GM19438 (cell line): ENCODE results near the gene RCN1.
A peak's percentile ranks its signal among the peaks of the same experiment; 100 is the strongest.
"Not testable (repeated sequence)": the region's sequence is repeated elsewhere in the genome, so short reads cannot be mapped to it uniquely, and the experiment has no call there.

Experiments used
- ATAC-seq: cut with Tn5 transposase; IDR thresholded peaks from one replicate; pipeline ENCODE4 v1.9.1; 2021; ENCODE audit warnings: low read depth; ENCODE audit not compliant: unreplicated experiment

RCN1 gene

DNA sequence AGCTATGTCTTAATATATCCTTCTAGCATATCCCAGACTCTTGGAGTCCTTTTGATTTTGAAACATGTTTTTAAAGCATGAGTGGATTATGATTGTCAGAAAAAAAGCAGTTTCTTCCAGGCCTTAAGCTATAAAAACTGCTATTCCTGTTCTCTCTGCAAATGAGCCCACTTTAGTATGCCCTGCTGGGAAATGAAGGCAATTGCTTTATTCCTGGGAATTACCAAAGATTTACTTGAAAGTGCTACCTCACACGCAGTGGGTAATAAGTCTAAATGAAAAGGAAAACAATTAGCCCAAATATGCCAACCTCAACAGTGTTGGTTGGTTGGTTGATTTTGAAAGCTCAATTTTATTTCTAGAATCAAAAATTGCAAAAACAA lies 17.2 kb upstream of the RCN1 start:
- no peak for ATAC-seq

DNA sequence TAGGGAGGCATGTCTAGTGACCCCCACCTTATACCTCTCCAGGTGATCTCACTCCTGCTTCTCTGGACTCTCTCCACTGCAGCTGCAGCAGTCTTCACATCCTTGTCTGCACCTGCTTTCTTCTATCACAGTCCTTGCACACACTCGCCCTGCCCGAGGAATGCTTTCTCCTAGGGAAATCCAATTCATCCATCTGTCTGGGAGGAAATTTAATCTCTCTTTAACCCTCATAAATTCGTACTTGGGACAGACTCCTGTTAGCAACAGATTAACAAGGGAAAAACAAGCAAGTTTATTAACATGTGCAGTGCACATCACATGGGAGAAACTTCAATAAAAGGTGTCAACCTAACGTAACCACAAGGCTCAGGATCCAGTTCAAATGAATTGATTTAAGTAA lies 11.3 kb upstream of the RCN1 start:
- no peak for ATAC-seq

DNA sequence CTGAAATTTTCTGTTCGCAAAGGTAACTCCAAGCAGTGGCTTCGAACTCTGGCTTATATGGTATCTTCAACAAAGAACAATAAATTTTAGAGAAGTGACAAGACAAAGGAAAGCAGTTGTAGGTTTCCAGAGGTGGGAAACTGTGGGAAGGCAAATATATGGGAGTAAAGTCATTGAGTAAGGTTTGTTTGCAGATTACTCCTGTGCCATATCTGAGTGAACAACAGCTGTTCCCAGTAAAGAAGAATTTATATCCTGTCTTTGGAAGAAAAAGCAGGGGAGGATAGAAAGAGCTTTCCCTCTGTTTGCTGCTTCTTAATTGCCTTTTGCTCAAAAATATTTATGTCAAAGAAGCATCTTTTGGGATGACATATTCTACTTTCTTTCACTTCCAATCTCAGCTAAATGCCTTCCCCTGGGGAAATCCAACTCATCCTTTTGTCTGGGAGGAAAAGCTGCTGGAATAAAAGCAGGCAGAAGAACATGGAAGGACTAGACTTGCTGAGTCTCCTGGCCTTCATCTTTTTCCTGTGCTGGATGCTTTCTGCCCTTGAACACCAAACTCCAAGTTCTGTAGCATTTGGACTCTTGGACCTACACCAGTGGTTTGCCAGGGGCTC lies 10.4 kb upstream of the RCN1 start:
- ATAC-seq: no peak

DNA sequence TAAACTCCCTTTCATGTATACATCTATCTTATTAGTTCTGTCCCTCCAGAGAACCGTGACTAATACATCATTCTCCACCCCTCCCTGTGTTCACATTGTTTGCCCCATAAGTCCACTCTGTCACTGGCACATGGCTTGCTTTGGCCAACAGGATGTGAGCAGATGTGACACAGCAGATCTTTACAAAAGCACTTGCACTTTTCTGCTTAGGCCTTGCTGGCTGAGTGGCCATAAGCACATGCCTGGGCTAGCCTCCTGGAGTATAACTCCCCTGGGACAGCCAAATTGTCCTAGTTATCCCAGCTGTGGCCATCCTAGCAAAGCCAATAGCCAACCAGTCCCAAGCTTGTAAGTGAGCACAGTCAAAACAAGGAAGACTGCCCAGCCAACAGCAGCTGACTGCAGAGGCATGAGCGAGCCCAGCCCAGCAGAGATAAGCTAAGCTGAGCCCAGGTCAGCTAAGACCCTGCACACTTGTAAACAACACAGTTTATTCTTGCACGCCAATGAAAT lies 9.7 kb upstream of the RCN1 start:
- ATAC-seq: no peak

DNA sequence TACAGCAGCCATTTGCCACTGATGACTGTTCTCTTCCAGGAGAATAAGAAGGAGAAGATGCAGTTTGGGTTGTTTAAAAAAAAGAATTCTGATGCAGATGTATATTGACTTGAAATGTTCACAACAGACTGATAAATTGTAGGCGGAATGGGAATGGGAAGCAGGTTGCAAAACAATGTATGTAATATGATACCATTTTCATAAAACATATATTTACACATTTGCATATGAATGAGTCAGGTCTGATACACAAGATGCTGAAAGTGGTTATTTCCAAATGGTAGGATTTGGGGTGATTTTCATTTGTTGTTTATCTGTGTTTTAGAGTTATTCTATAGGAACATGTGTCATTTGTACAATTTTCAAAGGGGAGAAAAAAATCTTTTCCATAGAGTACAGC lies 9.0 kb upstream of the RCN1 start:
- no peak for ATAC-seq

DNA sequence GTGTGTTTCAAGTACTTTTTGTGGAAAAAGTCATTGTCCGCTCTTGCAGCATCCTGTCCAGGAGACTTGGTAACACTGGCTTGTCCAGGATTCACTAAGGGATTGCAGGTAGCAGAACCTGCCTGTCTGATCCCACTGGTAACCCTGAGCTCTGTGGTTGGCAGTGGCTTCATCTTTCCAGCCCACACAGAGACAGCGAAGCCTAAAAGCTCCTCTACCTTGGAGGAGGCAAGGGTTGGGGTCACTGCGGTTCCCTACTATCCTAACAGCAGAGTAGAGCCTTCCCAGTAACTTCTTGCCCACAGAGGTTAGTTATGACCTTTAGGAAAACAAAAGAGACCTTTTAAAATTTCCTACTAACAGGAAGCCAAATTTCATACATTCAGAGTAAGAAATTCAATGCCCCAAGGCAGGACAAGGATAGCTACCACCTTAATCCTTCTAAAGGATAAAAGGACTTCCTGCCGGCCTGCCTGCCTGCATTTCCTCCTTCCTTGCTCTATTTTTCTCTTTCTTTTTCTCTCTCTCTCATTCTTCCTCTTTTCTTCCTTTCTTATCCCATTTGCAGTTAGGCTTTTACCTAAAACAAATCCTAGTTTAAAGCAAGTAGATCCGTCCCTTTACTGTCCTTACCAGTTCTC lies 8.4 kb upstream of the RCN1 start:
- ATAC-seq: no peak

DNA sequence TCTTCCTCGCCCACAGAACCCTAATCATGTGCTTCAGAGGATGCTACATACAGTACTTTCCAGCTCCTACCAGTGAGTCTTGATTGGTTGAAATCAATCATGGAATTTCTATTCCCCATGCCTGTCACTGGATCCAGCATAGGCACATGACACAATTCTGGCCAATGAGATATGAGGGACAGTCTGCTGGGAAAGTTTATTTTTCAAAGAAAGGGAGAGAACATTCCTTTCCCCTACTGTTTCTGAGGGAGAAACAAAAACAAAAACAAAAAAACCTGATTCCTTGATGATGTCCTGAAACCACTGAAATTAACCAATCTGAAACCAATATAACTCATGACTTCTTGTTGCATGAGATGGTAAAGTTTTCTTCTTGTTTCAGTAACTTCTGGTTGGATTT lies 3.3 kb upstream of the RCN1 start:
- no peak for ATAC-seq

DNA sequence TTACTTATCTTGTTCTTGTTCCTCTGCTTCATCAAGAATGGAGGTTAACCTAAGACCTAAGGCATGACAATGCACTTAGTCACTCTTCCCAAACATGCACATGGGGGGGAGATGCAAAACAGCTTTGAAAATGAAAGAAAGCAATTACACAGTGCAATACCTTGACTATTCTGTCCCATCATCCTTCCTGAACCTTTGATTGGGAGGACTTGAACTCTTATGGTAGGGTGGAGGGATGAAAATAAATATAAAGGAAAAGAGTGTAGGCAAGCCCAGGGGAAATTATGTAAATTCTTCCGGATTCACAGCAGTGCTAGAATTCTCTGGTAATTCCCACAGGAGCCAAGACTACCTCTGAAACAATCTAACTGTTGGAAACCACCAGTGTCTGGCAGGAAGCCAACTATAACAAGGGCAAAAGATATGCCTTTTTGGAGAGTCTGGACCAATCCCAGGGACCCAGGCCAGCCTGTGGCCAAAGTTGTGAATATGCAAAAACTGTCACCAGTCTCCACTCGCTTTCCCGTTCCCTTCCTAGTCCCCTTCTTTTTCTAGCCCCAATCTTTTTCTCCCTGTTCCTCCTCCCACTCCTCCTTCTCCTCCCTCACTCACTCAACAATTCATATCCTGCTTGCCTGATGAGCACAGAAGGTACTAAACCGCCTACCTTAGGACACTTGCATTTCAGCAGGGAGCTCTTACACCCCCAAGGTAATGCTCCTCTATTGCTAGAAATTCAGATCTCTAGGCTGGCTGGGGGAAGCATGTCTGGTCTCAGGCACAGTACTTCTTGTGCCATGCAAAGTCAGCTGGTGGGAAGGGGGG lies 2.5 kb upstream of the RCN1 start:
- no peak for ATAC-seq

DNA sequence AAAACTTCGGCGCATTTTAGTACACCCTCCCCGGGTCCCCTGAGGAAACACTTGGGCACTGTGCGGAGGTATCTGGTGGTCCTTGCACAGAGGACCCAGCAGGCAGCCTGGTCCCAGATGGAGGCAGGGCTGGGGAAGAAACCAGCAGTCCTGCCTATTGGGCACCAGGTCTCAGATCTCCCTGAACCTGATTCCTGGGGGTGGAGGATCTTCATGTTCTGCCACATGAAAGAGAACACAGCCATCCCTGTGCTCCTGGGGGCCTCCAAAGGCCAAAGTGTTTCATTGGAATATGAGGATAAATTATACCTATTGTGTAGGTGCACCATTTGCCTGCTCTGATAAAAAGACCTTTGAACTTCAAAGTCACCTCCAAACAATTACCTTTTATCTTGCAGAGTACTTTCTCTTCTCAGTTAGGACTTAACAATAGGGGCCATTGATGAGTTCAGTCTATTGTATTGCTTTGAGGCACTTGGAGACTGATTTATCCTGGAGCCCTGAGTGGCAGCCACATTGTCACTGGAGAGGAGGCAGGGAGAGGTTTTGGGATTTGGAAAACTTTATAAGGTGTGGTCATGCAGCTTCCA lies 1.8 kb downstream of the RCN1 start:
- ATAC-seq: no peak

DNA sequence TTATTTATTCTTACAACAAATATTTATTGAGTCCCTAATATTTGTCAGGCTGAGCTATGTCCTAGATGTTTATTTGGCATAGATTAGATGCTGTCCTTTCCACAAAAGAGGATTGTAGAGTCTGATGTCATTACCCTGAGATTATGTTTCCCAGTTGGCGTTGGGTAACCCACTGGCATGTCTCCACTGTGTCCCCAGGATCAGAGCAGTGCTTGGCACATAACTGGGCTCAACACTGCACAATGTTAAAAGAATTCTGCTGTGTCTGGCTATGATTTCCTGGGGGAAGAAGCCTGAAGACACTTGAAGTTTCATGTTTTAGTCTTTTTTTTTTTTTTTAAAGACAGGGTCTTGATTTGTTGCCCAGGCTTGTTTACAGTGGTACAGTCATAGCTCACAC lies 4.0 kb downstream of the RCN1 start:
- ATAC-seq: no peak

DNA sequence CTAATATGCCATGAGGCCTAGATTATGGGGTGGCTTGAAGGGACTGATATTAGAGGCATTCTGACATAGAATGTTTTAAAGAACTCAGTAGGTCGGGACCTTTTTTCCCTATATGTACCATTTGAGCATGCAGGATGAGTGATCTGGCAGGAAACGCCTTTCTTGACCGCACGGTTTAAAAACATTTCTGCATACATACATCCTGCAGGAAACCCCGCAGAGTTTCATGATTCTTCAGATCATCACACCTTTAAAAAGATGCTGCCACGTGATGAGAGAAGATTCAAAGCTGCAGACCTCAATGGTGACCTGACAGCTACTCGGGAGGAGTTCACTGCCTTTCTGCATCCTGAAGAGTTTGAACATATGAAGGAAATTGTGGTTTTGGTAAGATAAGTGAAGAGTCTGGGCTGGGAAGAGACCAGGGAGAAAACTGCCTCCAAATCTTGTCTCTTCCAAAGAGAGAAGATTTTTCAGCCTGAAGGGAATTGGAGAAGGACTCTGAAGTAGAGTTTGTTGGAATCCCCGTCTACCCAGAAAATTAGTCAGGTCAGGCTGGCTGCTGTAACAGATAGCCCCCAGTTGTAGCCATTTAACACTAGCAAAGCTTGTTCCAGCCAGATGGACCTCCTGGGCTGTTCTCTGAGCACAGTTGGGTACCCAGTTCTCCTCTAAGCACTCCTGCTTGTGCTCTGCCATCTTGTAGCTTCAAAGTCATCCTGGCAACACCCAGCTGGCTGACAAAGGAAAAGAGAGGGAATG lies 7.4 kb downstream of the RCN1 start:
- no peak for ATAC-seq

DNA sequence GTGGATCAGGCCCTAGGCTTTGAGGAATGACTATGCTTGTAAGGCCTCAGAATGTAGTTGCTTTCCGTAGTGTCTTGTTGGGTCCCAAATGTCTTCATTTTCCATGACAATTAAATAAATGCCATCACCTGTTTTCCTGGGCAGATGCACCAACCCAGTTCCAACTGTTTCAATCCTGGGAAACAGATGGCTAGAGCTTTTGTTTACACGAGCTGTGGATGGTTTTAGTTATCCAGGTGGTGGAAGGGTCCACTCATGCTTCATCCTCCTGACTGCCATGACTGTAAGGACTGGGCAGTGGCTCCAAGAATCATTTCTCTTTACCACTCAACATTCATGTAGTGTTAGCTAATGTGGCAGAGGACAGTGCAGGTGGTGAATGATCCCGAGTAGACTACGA lies 8.6 kb downstream of the RCN1 start:
- no peak for ATAC-seq

DNA sequence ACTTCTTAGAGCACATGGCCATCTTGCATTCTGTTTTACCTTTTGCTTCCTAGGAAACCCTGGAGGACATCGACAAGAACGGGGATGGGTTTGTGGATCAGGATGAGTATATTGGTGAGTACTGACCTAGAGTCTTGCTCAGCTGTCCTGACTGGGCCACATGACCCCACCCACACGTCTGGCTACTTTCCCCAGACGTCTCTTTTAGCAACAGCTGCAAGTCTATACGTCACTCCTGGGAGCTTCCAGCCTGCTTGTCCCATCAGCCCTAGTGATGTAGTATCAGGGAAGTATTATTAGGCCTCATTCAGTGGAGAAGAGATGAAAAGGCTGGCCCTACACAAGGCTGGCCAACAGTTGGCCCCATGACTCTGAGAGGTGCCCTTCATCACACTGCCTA lies 9.6 kb downstream of the RCN1 start:
- no peak for ATAC-seq

DNA sequence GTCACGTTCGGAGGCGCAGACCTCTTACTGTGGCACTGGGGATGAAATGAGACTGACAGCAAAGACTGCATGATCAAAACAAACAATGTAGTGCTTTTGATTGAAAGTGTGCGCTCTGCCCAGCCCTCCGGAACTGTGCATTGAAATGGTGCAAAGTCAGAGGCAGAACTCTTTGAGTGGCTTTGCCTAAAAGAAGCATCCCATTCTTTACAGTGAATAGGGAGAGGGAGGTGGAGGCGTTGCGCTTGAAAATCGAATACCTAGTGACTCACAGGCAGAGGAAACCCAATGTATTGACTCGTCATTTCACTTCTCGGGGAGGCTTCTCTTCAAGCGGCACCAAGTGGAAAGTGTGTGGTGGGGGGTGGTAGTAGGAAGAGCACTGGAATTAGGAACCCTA lies 10.9 kb downstream of the RCN1 start:
- no peak for ATAC-seq

DNA sequence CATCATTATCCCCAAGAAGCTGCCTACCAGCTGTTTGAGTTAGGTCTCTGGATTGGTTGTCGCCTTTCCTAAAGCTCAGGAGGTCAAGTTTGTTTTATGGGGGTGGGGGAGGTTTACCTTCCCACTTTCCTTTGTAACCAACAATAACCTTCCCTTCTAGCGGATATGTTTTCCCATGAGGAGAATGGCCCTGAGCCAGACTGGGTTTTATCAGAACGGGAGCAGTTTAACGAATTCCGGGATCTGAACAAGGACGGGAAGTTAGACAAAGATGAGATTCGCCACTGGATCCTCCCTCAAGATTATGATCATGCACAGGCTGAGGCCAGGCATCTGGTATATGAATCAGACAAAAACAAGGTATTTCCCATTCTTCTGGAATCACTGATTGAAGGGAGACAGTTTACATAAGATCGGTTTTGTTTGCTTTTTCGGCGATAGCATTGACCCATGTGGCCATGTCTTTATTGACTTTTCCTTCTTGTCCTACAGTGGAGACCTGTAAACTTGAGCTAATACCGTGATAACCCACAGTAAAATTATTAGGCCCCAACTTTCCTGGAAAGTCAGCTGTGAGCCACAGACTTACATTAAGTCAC lies 12.3 kb downstream of the RCN1 start:
- ATAC-seq: not testable (repeated sequence)

DNA sequence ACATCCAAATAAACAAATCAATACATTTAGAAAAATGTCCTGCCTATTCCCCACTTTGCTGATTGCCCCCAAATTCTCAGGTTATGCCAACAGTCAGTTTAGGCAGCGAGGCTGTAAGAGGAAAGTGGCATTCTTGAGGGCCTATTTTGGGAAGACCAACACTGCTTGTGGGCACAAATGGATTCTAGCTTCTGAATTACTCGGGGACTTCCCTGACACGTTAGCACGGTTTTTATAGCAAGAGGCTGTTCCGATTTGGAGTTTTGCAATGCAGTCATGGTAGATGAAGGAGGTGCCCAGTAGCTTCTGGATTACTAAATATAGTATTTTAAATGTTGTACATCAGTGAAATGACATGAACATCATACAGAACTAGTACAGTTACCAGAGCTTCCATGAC lies 13.1 kb downstream of the RCN1 start:
- no peak for ATAC-seq

DNA sequence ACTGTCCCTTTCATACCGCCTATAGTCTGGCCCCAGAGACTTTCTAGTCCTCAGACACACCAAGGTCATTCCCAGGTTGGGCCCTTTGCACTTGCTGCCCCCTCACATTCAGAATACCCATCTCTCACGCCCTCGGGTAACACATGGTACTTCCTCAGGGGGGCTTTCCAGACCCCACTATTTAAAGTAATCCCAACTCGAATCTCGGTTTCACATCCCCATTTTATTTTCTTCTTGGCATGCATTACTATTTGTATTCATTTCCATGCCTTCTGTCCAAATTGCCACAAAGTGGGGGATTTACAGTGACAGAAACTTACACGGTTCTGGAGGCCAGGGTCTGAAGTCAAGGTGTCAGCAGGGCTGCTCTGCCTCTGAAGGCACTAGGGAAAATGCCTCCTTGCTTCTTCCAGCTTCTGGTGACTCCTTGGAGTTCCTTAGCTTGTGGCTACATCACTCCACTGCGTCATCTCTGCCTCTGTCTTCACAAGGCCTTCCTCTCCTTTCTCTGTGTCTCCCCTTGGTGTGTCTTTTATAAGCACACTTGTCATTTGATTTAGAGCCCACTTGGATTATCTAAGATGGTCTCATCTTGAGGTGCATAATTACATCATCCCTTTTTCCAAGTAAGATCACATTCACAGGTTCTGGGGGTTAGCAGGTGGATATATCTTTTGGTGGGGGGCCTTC lies 15.1 kb downstream of the RCN1 start:
- ATAC-seq: peak; percentile 66

DNA sequence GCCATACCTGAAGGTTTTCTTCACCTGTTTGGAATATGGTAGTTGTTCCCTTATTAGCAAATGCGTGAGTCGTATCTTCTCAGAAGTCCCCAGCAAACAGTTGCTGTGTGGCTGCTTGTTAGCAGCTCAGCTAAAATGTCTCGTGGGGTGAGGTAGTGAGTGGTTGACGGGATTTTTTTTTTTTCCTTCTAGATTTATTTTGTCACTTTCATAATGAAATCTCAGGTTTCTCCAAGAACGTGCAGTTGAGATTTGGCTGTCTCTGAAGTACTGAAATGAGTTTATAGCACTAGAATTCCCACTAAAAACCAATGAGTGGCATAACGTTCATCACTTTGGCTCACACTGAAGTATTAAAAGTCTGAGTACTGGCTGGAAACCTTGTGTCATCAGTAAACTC lies 16.8 kb downstream of the RCN1 start:
- no peak for ATAC-seq

DNA sequence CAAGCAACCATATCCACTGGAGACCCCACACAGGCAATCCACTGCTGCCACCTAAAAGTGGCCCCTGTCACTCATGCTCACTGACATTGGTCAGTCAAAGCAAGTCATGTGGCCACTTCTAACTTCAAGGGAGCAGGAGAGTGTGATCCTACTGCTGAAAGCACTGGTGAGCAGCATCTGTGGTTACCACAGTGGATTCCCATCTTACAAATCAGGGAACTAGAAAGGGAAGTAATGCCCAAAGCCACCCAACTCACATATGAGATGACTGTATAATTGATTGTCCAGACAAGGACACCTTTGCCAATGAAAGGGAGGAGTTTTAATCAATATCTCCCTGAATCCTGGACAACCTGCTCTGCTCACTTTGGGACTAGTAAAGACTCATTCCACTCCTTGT lies 17.7 kb downstream of the RCN1 start:
- no peak for ATAC-seq

DNA sequence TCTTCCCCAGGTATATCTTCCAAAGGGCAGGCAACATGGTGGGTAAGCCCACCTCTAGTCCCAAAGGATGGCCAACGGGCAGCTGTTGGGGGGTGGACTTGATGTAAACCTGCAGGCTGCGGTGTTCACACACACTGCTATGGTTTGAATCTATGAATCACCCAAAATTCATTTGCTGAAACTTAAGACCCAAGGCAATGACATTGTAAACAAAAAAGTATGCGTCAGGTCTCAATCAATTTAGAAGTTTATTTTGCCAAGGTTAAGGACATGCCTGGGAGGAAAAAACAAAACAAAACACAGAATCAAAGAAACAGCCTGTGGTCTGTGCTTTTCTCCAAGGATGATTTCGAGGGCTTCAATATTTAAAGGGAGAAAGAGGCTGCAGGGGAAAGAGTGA lies 18.3 kb downstream of the RCN1 start:
- no peak for ATAC-seq
